DMS 273 treated with DMSO at 0.1 percent for 48 hours (cell line): ENCODE results near the gene CEP131.
"Not testable (repeated sequence)": the region's sequence is repeated elsewhere in the genome, so short reads cannot be mapped to it uniquely, and the experiment has no call there.

ENCODE experiments used
- DNase-seq: peaks from one replicate; lab custom pipeline; 2025; lab: John Stamatoyannopoulos, UW

CEP131 gene

GRCh38 chr17:81238815-81239713 is 16.3 kb upstream of the CEP131 start, which contains the start of the genes NDUFAF8 and TEPSIN:
TSS of gene NDUFAF8 (plus strand) at chr17:81239318. CDS start at chr17:81239364, 46 bp downstream.
TSS of gene TEPSIN (minus strand) at chr17:81239055. CDS start at chr17:81239033, 22 bp downstream.
- peak; percentile 99 for DNase-seq

DNA sequence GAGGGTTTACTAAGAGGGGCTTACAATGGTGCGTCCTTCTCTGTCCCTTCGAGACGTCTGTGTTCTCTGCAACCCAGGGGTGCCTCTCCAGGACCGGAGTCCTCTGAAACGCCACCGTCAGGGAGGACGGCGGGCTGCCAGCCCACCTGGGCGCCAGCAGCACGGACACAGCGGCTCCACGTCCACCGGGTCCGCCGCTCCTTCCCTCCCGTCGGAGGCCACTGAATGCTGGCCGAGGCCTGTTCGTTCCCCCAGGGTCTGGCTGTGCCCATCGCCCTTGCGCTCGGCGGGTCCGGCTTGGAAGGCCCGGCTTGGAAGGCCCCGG is 15.7 kb upstream of the CEP131 start:
- no peak for DNase-seq

DNA sequence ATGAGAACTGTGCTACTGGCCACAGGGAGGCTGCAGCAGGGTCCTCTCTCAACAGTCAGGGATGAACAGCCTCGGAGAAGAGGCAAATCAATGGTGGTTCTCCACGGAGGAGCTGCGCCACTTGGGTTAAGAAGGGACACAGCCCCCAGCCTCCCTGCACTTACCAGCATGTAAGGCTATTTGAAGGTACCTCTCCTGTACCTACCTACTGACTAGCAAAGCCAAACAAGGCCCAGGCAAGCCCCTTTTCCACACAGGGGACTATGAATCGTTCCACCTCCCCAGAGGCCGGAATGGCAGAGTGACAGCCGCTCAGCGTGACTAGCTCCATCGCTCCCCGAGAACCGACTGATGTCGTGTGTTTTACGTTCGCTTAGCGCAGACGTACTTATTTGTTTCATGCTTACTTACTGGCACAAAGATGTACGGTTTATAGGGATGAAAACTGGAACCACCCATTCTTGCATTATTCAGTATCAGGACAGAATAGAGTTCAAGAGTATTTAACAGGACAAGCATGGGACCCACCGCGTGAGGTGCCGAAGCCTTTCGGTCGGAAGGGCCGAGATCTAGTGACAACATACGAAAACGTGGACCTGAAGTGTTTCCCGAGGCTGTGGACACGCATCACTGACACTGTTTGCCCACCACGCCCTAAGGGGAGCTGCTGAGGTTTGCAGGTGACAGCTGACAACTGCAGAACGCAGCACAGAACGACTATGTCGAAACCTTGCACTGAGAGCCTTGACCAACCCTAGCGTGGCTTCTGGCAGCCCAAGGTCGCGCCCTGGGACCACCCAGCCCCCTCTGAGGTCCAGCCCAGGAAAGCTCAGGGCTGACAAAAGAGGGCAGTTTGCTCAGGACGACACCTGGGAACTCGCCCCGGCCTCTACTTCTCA is 15.1 kb upstream of the CEP131 start:
- DNase-seq: no peak

DNA sequence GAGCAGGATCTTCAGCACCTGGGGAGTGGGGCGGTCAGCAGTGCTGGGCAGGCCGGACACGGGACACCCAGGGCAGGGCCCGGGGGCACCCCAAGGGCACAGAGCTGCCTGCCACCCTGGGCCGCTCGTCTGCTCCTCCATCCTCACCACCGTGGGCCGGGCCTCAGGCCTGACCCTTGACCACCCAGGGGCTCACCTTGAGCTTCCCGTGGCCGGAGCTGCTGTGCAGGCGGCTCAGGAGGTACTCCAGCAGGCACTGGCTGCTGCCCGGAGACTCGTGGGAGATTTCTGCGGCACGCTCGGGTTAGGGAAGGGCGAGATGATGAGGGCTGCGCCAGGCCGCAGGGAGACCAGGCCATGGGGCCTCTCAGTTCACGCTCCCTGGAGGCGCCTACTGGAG is 14.0 kb upstream of the CEP131 start:
- DNase-seq: no peak

- no peak for DNase-seq
Observed at GRCh38 chr17:81235822-81236740, 13.3 kb upstream of the CEP131 start.

- no peak for DNase-seq
Observed at GRCh38 chr17:81234940-81235821, 12.4 kb upstream of the CEP131 start.

DNA sequence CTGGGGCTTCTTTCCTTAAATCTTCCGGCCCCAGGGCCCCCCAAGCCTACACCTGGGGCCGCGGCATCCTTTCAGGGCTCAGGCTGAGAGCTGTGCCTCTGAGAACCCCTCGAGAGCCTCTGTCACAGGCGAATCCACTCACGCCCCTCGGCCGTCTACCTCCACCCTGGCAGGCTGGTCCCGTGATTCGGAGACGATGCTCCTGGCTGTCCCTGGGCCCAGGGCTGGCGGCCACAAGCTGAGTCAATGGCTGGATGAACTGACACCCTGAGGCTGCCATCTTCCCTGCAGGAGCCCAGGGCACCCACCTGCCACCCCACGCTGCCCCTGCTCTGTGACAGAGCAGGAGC is 11.7 kb upstream of the CEP131 start:
- no peak for DNase-seq

DNA sequence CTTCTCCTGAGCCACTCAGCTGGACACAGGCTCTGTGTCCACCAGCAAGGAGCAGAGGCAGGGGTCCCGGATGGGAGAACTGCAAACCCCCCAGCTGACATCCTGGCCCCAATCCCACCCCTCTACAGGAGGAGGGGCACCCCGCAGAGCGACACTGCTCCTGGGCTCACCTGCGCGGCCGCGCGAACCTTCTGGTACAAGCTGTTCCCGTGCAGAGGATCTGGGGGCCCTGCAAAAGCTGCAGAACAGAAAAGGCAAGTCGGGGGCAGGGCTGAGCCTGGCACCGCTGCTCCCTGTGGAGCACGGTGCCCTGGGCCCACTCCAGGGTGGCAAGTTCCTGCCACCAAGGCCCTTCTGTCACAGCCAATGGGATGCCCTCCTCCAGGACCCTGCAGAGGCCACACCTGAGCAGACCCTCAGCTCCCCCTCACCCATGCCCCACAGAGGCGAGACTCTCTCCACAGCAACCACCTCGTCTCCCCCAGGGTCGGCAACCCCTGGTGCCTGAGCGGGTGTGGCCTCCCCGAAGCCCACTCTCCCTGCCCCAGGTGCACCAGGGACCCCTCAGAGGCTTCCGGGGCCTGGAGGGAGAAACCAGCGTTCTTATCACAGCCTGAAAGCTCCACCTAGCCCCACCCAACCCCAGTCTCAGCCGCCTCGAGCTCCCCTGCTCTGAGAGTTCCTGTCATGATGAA is 11.2 kb upstream of the CEP131 start:
- DNase-seq: no peak

GRCh38 chr17:81233316-81233715 is 10.6 kb upstream of the CEP131 start:
- no peak for DNase-seq

DNA sequence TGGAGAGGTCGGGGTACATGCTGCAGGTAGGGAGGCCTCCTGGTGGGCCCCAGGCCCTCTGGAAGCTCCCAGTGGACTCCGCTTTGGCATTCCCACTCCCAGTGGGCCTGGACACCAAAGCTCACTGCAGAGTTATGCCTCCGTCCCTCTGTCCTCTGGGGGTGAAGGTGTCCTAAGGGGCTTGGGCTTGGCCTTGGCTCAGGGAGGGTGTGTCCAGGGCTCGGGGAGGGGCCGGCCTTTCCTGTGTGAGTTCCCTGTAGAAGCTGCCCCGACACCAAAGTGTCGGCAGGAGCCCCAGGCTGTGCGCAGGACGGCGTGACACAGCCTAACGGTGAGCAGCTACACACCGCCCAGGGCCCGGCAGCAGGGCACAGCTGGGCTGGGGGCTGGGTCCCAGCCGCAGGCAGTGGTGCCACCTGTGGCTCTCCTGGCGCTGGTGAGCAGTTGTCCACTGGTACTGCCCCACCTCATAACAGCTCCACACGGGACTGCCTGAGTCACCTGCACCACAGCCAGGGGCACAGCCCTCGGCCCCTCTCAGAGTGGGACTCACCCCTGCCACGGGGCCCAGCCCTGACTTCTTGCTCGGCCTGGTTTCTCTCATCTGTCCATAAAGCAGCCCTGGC is 10.0 kb upstream of the CEP131 start:
- DNase-seq: no peak

DNA sequence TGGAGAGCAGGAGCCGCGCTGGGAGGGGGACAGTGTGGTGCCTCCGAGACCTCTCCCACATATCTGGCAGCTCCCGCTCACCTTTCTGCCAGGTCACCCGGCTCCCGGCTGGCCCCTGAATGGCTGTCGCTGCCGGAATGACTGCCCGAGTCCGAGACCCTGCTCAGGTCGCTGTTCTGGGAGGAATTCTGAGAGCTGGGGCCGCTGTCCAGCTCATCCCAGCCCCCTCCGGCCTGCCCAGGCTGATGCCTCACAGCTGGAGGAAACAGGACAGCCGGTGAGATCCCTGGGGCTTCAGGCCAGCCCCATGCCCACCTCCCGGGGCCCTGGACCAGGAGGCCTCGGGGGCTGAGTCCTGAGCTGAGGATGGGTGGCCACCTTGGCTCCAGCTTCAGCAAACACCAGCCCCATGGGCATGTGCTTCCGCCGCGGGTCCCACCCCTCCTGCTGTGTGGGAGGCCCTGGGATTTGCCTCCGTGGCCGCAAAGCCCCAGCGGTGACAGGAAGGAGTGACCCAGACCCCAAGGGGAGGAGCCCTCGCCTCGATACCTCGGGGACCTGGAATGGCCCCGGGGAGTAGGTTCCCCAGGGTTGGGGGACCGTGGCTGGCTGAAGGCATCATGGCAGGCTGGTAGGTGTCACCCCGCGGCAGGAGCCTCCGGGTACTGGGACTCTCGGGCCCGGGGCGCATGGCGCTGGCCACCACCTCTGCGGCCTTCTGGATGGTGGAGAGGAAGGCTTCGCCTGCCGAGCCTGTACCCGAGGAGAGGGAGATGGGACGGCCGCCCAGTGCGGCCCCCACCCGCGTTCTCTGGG is 9.2 kb upstream of the CEP131 start:
- no peak for DNase-seq

GRCh38 chr17:81231121-81231645 is 8.4 kb upstream of the CEP131 start:
- DNase-seq: no peak

DNA sequence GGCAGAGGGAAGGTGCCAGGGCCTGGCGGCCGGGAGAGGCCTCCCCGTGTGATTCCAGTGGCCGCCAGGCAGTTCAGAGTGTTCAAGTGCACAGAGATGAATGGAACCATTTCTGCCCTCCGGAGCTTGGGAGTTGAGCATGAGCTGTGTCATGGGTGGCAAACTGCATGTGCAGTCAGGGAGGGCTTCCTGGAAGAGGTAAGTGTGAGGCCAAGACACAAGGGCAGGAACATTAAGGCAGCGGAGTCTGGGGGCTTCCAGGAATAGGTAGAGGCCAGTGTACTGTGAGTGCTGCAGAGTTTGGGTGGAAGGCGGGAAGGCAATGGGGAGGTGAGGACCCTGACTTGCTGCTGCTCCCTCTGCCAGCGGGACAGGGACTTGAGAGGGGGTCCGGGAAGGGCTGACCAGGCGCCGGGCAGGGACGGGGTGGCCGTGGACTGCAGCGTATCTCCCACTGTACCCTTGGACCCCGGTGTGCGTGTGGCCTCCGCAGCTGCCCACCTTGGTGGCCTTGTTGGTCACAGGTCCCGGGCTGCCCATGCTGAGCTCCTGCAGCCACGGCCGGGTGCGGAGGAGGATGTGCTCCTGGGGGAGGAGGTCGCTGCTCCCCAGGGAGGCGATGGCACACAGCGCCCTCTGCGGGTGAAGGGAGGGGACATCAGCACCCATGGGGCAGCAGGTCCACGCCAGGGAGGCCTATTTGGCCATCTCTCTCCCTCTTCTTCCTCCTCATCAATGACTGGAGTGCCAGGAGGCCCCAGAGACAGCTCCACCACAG is 7.5 kb upstream of the CEP131 start:
- no peak for DNase-seq

- DNase-seq: no peak
Observed at GRCh38 chr17:81229666-81229920, 6.8 kb upstream of the CEP131 start.

- DNase-seq: no peak
Observed at GRCh38 chr17:81228834-81229665, 6.3 kb upstream of the CEP131 start.

DNA sequence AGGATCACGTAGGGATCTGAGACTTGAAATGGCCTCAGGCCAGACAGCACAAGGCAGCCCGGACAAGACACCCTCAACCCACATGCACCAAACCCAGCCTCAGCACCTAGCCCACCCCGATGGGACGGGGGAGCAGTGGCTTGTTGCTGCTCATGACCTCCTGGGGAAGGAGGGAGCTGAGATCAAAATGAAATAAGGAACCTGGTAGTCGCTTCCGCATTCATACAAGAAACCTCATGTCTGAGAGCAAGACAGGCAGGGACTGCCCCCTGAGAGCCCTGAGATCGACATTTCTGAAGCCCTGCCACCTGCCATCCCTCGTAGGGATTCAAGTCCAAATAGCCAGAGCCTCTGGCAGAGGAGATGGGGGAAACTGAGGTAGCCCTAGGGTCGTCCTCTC is 5.7 kb upstream of the CEP131 start:
- DNase-seq: no peak

DNA sequence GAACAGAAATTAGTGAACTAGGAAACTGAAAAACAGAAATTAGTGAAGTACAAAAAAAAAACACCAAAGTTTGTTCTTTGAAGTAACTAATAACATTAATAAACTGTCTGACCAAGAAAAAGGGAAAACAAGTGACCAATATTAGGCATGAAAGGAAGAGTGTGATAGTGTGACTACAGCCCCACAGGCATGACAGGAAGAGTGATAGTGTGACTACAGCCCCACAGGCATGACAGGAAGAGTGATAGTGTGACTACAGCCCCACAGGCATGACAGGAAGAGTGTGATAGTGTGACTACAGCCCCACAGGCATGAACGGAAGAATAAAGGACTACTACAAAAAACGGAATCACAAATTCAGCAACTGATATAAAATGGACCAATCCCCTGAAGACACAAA is 4.9 kb upstream of the CEP131 start:
- not testable (repeated sequence) for DNase-seq
